Lung (tissue), 12 donors: ENCODE data around the gene GAK. TPM values are rescaled to one million over a fixed set of nuclear protein-coding genes. Genes with fewer than 3 reads are reported as not detected.

Experiments
- ATAC-seq: fragments of 200-7000 bp; cut with Tn5 transposase; one replicate; pipeline ENCODE4 v1.9.1; 2020; ENCODE audit warnings: moderate number of reproducible peaks; ENCODE audit not compliant: insufficient read depth, low FRiP score
- DNase-seq, 3 donors: peaks; one replicate each; pipeline ENCODE4 v3.0.0-alpha.2; 2013 to 2017
- H3K27ac ChIP-seq, 2 donors: one replicate each; pipeline ENCODE4 v1.5.1; 2013; ENCODE audit warnings: mild to moderate bottlenecking in 2 of 2, moderate library complexity in 2 of 2, control low read depth in 1 of 2, inconsistent platforms in 1 of 2, low read depth in 1 of 2, low read length in 1 of 2
- H3K27me3 ChIP-seq, 3 donors: one replicate each; pipeline ENCODE4 v1.5.1; 2013; ENCODE audit warnings: low read length in 2 of 3; ENCODE audit not compliant: control insufficient read depth in 3 of 3, insufficient read depth in 3 of 3
- H3K36me3 ChIP-seq, 4 donors: one replicate each; pipeline ENCODE4 v1.5.1; 2013; ENCODE audit warnings: low read length in 4 of 4, mild to moderate bottlenecking in 1 of 4, moderate library complexity in 1 of 4; ENCODE audit not compliant: control insufficient read depth in 4 of 4, insufficient read depth in 4 of 4
- H3K4me1 ChIP-seq, 5 donors: one replicate each; pipeline ENCODE4 v1.5.1; 2013; ENCODE audit warnings: low read length in 5 of 5, mild to moderate bottlenecking in 2 of 5, moderate library complexity in 1 of 5; ENCODE audit not compliant: control insufficient read depth in 5 of 5, insufficient read depth in 5 of 5
- H3K4me3 ChIP-seq: one replicate; pipeline ENCODE4 v1.5.1; 2013; ENCODE audit warnings: mild to moderate bottlenecking, control low read depth, moderate library complexity
- H3K9ac ChIP-seq, 2 donors: one replicate each; pipeline ENCODE4 v1.5.1; 2013; ENCODE audit warnings: low read length in 2 of 2, control low read depth in 1 of 2; ENCODE audit not compliant: insufficient read depth in 1 of 2
- H3K9me3 ChIP-seq, 4 donors: one replicate each; pipeline ENCODE4 v1.5.1; 2013; ENCODE audit warnings: low read length in 3 of 4, mild to moderate bottlenecking in 1 of 4, moderate library complexity in 1 of 4; ENCODE audit not compliant: control insufficient read depth in 4 of 4, insufficient read depth in 3 of 4
- WGBS, 2 donors: extraction: QIAGEN DNeasy Blood & Tissue Kit; methylation state at CpG; one replicate each; pipeline ENCODE4 v1.1.7; 2013; 5-methylcytosine and 5-hydroxymethylcytosine counted together
- polyA plus RNA-seq, 2 donors: library from polyadenylated mRNA; stranded (reverse); fragments of 200-250 nt; gene quantifications; one replicate each; pipeline ENCODE4 v1.2.1, GENCODE V29; 2013
- total RNA-seq, 2 donors: library from RNA; depleted of rRNA in 1 of 2; stranded (reverse); fragments of >200 nt in 1 of 2; gene quantifications; one replicate each; pipeline ENCODE4 v1.2.1, GENCODE V29; 2014 to 2021
- TF ChIP-seq, protein P1 (sequence below): IDR thresholded peaks from 2 replicates; pipeline ENCODE4 v1.5.1; 2012; ENCODE audit warnings: mild to moderate bottlenecking; ENCODE audit errors: control extremely low read depth, extremely low read depth
- donor health status: control.
- donor health status: control.
- donor health status: Bipolar disorder and iron deficiency.
- donor health status: healthy.
- donor health status: DM: yes; HTN: yes; CAD: no.

Gene GAK
- total and polyA plus RNA-seq, 4 donors = 101 to 178 (median 137) TPM

GRCh38 chr4:845233-845835 is 86.8 kb downstream of the GAK start:
- ATAC-seq = peak; percentile 27
- WGBS, 2 donors = 86 to 90% methylated on average over 9 of the region's 9 CpGs
- no peak overlapping the region for H3K9ac ChIP-seq
- H3K27me3 ChIP-seq = no peaks in the 10 kb centered on the region
- DNase-seq = no peak
- peaks cover 0 to 6% (median 0%) of the 10 kb centered on the region in 4 donors for H3K9me3 ChIP-seq
- peaks cover 0 to 30% (median 0%) of the 10 kb centered on the region in 4 donors for H3K36me3 ChIP-seq
- H3K4me3 ChIP-seq = no peak overlapping the region
- TF ChIP-seq, protein P1, sequence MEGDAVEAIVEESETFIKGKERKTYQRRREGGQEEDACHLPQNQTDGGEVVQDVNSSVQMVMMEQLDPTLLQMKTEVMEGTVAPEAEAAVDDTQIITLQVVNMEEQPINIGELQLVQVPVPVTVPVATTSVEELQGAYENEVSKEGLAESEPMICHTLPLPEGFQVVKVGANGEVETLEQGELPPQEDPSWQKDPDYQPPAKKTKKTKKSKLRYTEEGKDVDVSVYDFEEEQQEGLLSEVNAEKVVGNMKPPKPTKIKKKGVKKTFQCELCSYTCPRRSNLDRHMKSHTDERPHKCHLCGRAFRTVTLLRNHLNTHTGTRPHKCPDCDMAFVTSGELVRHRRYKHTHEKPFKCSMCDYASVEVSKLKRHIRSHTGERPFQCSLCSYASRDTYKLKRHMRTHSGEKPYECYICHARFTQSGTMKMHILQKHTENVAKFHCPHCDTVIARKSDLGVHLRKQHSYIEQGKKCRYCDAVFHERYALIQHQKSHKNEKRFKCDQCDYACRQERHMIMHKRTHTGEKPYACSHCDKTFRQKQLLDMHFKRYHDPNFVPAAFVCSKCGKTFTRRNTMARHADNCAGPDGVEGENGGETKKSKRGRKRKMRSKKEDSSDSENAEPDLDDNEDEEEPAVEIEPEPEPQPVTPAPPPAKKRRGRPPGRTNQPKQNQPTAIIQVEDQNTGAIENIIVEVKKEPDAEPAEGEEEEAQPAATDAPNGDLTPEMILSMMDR = no peak
- H3K4me1 ChIP-seq = no peaks in the 10 kb centered on the region
- no peak overlapping the region for H3K27ac ChIP-seq

- peaks cover 0 to 24% (median 0%) of the 10 kb centered on the region in 4 donors for H3K36me3 ChIP-seq
- no peak overlapping the region for H3K27ac ChIP-seq
- TF ChIP-seq, protein P1 = no peak
- no peak overlapping the region for H3K4me3 ChIP-seq
- WGBS, 2 donors = 95 to 98% methylated on average over 10 of the region's 10 CpGs
- H3K27me3 ChIP-seq = no peaks in the 10 kb centered on the region
- H3K4me1 ChIP-seq = no peaks in the 10 kb centered on the region
- H3K9ac ChIP-seq = no peak overlapping the region
- ATAC-seq = no peak
- DNase-seq = no peak
- H3K9me3 ChIP-seq = peaks cover 0 to 6% (median 0%) of the 10 kb centered on the region in 4 donors
Measured at GRCh38 chr4:844752-845232, 87.3 kb downstream of the GAK start.

DNA sequence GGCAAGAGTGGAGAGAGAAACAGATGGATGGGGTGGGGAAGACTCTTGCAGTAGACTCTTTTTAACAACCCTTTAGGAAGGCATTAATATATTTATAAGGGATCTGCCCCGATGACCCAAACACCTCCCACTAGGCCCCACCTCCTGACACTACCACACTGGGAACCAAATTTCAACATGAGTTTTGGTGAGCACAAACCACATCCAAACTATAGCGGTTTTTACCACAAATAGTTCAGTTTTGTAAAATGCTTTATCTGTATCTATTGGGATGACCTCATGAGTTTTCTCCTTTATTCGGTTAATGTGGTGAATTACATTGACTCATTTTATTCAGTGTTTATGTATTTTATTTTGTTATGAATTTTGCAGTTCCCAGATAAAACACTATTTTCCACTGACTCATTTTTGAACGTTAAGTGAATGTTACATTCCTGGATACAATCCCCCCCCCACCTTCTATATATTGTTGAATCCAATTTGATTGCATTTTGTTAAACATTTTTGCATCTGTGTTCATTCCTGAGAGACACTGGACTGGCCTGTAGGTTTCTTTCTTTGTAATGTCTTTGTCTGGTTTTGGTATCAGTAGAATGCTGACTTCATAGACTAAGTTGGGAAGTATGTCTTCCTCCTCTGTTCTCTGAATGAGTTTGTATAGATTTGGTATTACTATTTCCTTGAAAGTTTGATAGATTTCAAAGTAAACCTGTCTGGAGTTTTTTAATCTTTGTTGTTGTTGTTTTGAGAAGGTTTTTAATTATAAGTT is 92.3 kb downstream of the GAK start:
- Histone ChIP-seq H3K27ac (no peak overlapping the region), H3K9ac (no peak overlapping the region), H3K4me3 (no peak overlapping the region), H3K9me3 (peaks cover 0 to 24% (median 0%) of the 10 kb centered on the region in 4 donors), H3K4me1 (no peaks in the 10 kb centered on the region), H3K36me3 (peaks cover 0 to 3% (median 0%) of the 10 kb centered on the region in 4 donors), H3K27me3 (no peaks in the 10 kb centered on the region)
- 86 to 95% methylated on average over 4 of the region's 4 CpGs for WGBS, 2 donors
- no peak for ATAC-seq
- no peak for DNase-seq
- TF ChIP-seq, protein P1 = no peak
